Testis (tissue), 2 donors: Measurements from ENCODE around the gene THNSL1.

Source experiments
- POLR2A ChIP-seq: fragments of 450-650 bp; IDR thresholded peaks from one replicate; pipeline ENCODE4 v1.6.1; 2017; ENCODE audit warnings: antibody characterized with exemption, mild to moderate bottlenecking, moderate library complexity
- TF ChIP-seq, protein P1 (sequence below), 3 experiments: fragments of 450-650 bp in 2 of 3; fragments of 200-600 bp in 1 of 3; sonication (generic) in 1 of 3; IDR thresholded peaks; one replicate each; pipeline ENCODE4 v1.5.1; 2016 to 2019; ENCODE audit warnings: antibody characterized with exemption in 3 of 3, mild to moderate bottlenecking in 2 of 3, moderate library complexity in 1 of 3

DNA sequence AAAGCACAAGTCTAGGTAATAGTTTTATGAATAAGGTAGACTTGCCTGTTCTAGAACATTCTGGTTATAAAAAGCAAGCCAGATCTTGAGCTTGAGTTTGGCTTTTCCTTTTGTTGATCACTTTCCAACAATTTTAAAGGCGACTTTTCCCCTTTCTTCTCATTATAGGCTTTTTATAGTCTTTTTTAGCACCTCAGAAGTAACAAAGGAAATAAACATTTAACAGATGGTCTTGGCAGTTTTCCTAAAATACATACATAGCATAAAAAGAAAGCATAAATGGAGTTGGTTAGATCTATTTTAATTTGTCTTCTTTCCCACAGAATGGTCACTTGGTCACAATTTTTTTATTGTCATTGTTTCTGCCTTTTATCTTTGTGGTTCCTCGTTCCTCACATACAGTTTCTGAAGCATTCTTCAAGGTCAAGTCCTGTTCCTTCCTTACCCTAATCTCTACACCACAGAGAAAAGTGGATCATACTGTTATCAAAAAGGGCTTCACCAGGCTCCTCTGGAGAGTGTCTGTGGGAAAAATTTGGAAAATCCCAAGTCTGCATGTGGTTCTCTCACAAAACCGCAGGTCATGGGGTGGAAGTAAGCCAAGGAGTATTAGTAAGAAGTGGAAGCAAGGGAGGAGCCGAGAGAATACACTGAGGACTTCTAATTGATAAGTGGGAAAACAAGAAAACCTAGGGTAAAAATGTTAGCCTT, 31.3 kb downstream of the THNSL1 start:
- no peak for TF ChIP-seq POLR2A
- TF ChIP-seq, protein P1, sequence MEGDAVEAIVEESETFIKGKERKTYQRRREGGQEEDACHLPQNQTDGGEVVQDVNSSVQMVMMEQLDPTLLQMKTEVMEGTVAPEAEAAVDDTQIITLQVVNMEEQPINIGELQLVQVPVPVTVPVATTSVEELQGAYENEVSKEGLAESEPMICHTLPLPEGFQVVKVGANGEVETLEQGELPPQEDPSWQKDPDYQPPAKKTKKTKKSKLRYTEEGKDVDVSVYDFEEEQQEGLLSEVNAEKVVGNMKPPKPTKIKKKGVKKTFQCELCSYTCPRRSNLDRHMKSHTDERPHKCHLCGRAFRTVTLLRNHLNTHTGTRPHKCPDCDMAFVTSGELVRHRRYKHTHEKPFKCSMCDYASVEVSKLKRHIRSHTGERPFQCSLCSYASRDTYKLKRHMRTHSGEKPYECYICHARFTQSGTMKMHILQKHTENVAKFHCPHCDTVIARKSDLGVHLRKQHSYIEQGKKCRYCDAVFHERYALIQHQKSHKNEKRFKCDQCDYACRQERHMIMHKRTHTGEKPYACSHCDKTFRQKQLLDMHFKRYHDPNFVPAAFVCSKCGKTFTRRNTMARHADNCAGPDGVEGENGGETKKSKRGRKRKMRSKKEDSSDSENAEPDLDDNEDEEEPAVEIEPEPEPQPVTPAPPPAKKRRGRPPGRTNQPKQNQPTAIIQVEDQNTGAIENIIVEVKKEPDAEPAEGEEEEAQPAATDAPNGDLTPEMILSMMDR (IDR thresholded peaks at IDR 0.05) = no peak
